ENCODE data around the gene TNFRSF18.

Gene TNFRSF18

DNA sequence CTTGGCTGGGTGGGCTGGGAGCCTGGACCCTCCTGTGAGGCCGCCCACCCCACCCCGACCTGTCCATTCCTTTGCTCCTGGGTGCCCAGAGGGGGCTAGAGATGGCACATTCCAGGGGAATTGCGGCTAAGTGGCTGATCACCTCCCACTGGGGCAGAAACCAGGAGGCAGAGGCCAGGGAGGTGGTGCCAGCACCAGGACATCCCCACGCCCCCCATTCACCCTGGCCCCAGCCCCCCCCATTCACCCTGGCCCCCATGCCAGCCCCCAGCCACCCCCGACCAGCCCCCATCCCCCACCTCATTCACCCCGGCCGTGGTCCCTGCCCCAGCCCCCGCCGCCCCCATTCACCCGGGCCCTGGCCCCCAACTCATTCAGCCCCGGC is 33.9 kb upstream of the TNFRSF18 start:
- DNase-seq, result no peak

DNA sequence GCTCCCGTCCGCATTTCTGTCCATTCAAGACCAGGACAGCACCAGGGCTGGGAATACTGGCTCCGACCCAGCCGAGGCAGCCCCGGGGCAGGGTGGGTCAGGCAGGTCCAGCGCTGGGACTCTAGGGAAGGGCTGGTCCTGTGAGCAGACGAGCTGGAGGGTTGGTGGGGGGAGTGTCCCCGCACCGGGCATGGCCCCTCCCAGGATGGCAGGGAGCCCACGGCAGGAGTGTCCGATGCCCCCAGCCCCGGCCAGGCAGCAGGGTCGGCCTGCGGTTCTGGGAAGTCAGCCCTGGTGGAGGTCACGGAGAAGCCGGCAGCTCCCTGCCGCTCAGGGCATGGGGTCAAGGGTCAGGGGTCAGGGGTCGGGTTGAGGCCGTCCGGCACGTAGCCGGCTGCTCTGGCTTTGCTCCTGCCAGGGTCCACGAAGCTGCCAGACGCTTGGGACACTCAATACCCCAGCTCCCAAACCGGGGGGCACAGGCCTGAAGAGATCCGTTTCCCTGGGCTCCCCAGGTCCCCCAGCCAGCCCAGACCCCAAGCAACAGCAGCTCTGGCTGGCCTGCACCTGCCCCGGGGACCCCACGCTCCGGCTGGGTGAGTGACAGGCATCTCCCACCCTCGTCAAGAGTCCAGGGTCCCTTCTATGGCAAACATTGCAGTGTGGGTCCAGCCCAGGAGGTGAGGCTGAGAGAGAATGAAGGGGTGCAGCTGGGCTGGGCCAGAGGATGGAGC is 33.4 kb upstream of the TNFRSF18 start:
- DNase-seq, result no peak

DNA sequence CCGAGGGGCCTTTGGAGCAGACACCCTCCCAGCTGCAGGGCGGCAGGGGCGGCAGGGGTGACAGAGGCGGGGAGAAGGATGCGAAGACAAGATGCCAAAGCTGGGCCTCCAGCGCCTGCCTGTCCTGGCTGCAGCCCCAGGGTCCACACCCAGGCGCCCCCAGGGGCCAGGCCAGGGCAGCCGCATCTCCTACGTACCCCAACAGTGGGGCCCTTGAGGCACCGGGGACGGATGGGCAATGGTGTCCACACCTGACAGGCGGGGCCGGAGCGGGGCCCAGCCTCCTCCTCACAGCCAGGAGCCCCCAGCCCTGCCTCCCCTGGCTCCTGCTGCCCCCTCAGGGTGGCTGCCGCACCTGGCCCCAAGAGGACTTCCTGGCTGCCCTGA is 32.8 kb upstream of the TNFRSF18 start:
- no peak for DNase-seq

DNA sequence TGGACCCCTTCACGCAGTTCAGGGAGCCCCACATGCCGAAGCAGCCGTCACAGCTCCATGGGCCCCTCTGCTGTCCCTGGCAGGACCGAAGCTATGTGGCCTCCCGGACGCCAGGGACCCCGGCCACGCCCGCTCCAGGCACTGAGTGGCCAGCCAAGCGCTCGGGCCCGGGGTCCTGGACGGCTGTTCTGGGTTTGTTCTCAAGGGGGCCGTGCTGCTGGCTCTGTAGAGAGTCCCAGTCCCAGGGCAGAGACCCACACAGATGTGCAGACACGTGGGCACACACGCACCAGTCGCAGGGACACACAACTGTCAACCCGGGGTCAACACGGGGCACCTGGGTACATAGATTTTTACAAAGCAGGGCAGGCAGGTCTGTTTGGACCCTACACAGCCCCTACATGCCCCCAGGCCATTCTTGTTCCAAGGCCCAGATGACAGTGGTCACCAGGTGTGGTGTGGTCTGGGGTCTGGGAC is 32.3 kb upstream of the TNFRSF18 start:
- DNase-seq, result no peak

DNA sequence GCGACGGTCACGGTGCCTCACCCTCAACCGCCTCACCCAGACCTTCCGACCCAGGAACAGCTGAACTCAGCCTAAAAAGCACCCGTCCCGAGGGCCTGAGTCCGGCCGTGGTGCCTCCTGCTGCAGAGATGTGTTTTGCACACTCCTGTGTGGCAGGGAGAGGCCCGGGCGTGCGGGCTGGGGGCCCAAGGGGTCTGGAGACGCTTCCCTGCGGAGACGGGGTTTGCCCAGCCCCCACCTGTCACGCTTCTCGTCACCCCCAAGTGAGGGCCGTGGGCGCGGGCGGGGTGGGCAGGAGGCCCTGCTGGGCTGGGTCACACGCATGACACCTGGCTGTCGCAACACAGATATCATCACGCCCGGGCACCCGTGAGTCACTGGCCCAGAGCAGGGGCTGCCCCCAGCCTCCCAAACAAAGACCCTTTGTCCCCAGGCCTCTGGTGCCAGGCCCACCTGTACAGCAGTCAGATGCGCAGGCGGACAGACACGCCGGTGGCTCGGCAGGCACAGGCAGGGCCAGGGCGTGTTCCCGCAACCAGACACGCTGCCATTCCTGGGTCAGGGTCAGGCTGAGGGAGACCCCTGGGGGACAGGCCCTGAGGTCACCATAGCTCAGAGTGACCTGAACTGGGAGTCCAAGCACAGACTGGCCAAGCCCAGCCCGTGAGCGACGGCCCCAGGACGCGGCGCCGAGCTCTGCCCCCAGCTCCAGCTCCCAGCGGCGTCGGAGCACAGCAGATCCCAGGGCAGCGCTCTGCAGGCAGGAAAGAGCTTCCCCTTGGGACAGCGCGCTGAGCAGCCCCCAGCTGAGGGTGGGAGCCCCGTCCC is 31.7 kb upstream of the TNFRSF18 start:
- DNase-seq, result peak; percentile 62 to 91

DNA sequence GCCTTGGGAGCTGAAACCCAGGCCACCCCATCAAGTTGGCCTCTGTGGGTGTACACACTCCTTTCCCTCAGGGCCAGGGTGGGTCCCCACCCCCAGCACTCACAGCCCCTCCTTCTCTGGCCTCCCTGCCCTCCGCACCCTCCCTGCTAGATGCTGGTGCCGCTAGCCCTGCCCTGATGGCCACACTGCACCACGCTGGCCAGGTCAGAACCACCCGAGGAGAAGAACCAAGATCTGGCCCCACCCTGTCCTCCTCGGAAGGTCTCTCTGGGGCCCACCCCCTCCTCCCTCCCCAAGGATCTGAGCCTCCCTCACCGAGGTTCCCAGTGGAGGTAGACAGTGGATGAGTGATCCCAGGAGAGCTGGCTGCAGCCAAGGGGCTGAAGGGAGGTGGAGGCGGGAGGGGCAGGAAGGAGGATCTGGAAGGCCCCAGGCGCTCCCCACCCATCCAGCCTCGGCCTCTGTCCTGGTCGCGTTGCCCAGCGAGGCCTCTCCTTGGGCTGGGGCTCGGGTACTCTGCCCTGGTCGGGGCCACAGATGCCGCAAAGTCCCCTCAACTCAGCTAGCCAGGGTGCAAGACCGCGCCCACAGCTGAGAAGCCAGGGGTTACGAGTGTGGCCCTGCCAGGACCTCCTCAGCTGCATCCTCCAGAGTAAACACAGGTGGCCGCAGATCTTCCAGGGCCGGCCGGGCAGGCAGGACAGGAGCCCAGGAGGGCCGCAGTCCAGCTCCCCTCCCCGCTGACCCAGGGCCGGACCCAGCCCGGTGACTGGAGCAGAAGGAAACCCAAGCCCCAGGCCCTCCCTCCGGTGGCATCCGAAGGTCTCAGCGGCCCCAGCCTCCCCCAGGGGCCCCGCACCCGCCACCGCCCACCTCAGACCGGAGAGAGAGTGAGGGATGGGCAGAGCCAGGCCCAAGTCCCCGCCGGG is 30.8 kb upstream of the TNFRSF18 start:
- no peak for DNase-seq

DNA sequence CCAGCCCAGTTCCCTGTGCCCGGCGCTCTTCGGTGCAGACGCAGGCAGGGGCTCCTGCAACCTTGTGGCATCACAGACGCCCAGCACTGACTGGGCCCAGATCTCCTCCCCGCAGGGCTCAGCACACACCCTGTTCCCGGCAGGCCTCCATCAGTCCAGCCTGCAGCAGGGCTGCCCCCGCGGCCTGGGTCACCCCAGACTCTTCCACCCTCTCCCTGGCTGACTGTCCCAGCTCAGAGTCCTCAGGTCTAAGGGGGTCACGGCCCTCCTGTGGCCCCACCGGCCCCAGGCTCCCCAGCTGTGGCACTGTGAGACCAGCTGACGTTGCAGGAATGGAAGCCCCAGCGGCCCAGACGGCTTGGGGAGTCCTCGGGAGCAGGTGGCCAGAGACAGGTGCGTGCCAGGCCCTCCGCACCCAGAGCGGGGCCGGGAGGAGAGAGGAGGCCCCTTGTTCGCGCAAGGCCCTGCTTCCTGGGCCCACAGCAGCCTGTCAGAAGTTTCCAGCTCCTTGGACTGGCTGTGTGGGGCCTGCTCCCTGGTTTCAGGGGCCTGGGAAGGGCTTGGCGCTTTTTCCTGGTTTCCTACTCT is 29.9 kb upstream of the TNFRSF18 start:
- peak in 1 of 2 experiments; percentile 39 for DNase-seq

DNA sequence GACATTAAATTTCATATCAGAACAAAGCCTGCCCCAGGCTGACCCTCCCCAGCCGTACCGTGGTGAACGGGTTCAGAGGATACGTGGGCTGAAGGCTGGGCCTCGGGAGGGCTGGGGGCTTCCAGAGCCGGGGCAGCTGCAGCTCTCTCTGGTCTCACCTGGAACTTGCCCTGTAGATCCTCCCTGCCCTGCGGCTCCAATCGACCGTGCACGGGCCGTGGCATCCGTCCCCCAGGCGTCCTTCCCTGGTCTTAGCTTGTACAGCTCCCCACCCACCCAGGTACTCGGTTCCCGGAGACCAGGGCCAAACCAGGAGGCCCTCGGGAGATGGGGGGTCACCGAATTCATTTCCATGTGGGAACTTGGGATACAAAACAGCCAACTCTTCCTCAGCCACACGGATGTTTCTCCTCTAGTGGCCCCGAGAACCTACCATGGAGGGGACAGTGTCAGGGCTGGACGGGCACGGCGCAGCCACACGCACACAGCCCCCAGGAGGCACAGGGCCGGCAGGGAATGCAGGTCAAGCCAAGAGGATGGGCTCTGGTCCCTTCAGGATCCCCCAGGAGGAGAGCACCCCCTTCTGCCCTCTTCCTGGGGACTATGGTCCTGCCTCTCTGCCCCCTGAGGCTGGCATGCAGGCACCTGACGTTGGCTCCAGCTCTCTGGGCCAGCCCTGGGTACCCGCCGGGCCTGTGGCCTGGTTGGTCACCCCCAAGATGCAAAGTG is 28.8 kb upstream of the TNFRSF18 start:
- no peak for DNase-seq

DNA sequence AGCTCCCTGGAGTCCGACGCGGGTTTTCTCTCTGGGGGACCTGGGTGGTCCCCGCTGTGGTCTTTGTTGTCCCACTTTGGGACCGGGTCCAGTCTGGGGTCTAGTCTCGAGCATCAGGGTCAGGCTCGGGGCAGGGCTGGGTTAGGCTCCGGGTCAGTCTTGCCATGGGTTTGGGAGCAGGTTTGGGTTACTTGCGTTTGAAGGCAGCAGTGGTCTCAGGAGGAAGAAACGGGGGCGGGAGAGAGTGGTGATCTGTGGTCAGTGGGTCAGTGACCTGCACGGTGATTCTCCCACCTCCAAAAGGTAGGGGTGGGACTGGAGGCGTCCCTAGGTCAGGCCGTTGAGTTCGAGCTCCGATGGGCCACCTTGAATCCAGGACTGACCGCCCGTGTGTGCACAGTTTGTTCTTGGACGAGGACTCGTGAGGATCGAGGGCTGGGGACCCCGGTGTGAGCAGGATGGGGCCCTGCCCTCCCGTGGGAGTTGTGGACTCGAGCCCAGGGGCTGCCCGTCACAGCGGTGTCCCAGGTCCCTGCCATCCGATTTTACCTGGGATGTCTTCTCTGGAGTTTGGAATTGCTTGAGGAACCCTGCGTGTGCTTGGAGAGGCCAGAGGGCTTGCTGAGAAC is 27.9 kb upstream of the TNFRSF18 start:
- no peak for DNase-seq

DNA sequence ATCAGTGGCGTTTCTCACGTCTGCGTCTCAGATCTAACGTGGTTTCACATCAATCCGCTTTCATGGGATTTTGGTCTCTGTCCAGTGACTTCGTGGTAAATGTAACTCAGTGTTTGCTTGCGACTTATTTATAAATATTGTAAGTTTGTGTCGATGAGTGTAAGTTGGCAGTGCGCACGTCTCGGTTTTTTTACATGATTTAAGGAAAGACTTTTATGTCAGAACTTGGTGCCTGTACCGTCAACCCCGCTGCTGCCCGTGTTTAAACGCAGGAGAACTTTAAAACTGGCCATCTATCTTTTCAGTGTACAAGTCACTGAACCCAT is 27.1 kb upstream of the TNFRSF18 start:
- DNase-seq, result no peak

DNA sequence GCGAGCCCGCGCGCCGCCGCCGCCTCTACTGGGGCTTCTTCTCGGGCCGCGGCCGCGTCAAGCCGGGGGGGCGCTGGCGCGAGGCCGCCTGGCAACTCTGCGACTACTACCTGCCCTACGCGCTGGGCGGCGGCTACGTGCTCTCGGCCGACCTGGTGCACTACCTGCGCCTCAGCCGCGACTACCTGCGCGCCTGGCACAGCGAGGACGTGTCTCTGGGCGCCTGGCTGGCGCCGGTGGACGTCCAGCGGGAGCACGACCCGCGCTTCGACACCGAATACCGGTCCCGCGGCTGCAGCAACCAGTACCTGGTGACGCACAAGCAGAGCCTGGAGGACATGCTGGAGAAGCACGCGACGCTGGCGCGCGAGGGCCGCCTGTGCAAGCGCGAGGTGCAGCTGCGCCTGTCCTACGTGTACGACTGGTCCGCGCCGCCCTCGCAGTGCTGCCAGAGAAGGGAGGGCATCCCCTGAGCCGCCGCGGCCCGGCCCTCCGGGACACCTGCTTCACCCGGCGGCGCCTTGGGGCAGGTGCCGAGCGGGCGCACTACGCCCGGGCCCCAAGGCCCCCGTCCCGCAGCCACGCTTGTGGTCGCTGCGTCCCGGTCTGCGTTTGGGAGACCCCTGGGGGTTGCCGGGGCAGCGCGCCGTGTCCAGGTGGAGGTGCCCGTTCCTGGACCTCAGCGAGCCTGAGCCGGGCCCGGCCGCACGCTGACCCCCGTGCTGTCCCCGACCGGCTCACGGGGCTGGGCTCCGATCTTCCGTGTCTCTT is 26.6 kb upstream of the TNFRSF18 start:
- DNase-seq, result peak in 1 of 2 experiments; percentile 57

DNA sequence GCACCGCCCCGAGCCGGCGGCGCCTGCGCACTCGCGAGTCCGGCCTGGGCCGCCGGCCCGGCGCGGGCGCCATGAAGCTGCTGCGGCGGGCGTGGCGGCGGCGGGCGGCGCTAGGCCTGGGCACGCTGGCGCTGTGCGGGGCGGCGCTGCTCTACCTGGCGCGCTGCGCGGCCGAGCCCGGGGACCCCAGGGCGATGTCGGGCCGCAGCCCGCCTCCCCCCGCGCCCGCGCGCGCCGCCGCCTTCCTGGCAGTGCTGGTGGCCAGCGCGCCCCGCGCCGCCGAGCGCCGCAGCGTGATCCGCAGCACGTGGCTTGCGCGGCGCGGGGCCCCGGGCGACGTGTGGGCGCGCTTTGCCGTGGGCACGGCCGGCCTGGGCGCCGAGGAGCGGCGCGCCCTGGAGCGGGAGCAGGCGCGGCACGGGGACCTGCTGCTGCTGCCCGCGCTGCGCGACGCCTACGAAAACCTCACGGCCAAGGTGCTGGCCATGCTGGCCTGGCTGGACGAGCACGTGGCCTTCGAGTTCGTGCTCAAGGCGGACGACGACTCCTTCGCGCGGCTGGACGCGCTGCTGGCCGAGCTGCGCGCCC is 25.9 kb upstream of the TNFRSF18 start, which contains the start of gene B3GALT6:
Gene B3GALT6 (plus strand): TSS at position 30 of the 588 bp plus-strand sequence. CDS start 42 bp downstream, at position 72.
- DNase-seq, result peak in 1 of 2 experiments; percentile 75

DNA sequence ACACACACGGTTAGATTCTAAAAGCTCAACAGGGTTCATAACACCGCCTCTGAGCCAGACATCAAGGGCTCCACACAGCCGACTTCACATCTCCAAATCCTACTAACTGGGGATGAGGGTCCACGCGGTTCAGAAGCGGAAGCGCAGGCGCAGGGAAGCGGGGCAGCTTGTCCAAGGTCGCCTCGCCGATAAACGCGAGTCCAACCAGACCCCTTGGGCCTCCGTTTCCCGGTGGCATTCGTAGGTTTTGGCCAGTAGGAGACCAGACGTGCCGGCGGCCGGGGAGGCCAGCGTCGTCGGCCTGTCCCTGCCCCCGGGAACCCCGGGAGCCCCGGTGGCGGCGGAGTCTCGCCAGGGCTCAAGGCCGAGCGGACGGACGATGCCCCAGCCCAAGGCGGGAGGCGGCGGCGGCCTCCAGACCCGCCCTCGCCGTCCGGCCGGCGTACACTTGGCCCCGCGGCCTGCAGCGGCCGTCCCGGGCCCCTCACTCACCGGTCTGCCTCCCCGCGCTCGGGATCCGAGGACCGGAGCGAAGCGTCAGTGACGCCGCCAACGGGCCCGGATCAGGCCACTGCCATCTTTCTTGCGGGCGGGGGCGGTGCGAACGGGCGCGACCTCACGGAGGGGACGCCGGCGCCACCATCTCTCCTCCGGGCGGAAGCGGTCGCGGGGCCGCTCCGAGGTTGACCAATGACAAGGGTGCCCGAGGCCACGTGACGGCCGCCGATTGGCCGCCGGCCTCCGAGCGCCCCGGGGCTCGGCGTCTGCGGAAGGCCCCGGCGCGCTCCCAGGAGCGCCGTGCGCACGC is 25.2 kb upstream of the TNFRSF18 start, which contains the start of gene SDF4:
Gene SDF4 (minus strand): TSS at position 602 of the 808 bp plus-strand sequence. CDS start 3,229 bp downstream, outside the sequence.
- DNase-seq, result peak; percentile 79 to 98

DNA sequence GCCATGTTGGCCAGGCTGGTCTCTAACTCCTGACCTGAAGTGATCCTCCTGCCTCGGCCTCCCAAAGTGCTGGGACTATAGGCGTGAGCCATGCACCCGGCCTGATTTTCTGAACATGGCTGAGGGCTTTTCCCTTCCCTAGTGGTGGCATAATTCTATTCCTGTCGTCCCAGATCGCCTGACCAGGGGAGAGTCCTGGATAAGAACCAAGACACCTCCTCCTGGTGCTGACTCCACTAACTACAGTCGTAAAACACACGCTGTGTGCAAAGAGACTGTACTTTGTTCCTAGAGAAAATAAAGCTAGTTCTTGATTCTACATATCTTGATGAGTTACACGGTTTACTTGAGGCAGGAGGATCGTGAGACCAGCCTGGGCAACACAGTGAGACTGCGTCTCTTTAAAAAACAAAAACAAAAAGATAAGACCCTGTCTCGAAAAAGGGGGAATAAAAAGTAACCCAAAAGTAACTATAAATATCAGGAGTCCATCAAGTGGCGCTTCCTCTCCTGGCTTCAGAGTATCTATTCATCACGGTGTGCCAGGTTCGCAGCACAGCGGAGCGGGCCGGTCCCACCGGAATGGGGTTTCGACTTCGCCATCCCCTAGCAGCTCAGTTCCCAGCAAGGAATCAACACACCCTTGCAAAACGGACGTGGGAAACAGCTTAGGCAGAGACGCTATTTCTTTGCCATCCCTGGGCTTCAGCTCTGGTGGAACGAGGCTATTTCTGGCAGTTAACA is 24.4 kb upstream of the TNFRSF18 start:
- no peak for DNase-seq

DNA sequence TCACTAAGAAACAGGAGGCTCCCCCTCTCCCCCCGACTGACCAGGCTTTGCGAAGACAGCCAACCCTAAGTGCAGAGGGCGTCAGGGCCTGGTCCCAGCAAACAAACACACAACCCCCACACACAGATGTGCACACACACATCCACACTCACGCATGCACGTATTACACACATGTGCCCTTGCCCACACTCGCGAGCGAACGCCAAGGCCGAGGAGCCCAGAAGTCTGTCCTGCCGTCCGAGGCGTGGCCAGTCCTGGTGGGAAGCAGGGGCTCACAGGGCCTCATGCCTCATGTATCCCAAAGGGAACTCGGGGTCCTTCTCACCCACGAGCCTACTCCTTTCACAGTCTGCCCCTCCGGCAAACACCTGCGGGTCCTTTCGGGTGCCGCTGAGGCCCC is 23.4 kb upstream of the TNFRSF18 start:
- DNase-seq, result no peak

DNA sequence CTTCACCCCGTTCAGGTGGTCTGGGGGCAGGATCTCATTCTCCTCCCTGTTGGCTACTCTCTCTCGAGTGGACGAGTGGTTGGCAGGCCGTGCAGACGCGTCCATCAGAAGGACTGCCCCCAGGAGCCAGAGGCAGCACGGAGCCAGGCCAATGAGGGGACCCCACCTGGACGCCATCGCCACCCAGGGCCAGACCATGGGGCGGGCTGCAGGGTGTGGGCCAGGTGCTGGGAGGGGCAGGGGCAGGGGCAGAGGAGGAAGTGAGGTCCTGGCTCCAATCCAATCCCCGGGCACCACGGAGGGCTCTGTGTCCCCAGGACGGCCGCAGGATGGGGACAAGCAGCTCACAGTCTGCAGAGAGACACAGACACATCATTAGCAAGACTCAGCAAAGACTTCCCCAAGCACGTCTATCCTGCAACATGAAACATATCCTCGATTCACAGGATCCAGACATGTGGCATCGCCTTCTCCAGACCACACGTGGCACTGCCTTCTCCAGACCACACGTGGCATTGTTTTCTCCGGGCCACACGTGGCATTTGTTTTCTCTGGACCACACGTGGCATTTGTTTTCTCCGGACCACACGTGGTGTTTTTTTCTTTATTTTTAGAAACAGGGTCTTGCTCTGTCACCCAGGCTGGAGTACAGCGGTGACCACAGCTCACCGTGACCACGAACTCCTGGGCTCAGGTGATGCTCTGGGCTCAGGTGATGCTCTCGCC is 22.4 kb upstream of the TNFRSF18 start:
- no peak for DNase-seq

DNA sequence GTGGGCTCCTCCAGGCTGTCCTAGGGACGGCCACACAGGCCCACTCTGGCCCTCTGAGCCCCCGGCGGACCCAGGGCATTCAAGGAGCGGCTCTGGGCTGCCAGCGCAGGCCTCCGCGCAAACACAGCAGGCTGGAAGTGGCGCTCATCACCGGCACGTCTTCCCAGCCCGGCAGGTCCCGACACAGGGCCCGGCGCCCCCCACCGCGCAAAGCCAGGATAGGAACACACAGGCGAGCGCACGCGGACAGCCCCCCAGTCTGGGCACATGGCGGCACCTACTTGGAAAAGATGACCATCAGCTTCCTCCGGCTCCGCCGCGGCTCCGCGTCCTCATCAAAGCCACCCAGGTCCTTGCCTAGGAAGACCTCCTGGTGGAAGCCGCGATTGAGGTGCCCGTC is 21.8 kb upstream of the TNFRSF18 start:
- DNase-seq, result no peak

DNA sequence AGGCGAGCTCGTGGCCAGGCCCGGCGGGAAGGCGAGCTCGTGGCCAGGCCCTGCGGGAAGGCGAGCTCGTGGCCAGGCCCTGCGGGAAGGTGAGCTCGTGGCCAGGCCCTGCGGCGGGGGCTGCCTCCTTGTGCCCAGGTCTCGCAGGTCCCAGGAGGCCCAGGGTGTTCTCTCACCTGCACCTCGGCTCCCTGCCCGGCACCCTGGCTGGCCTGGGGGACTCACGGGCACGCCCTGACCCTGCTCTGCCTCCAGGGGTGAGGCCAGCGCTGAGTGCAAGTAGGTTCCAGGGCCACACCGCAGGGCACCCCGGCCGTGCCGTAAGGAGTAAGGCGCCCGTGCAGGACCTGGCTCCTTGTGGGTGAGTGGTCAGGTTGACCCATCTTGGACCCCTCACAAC is 21.0 kb upstream of the TNFRSF18 start:
- no peak for DNase-seq

Data from NCI-H526 (cell line).